C1 segment of cervical spinal cord (tissue), 14 donors: ENCODE measurements around the gene LZTFL1.
"Not testable (repeated sequence)": the region's sequence is repeated elsewhere in the genome, so short reads cannot be mapped to it uniquely, and the experiment has no call there.

Experiments
- DNase-seq, 14 donors: peaks; one replicate each; lab custom pipeline; 2025; lab: John Stamatoyannopoulos, UW

LZTFL1 gene

DNA sequence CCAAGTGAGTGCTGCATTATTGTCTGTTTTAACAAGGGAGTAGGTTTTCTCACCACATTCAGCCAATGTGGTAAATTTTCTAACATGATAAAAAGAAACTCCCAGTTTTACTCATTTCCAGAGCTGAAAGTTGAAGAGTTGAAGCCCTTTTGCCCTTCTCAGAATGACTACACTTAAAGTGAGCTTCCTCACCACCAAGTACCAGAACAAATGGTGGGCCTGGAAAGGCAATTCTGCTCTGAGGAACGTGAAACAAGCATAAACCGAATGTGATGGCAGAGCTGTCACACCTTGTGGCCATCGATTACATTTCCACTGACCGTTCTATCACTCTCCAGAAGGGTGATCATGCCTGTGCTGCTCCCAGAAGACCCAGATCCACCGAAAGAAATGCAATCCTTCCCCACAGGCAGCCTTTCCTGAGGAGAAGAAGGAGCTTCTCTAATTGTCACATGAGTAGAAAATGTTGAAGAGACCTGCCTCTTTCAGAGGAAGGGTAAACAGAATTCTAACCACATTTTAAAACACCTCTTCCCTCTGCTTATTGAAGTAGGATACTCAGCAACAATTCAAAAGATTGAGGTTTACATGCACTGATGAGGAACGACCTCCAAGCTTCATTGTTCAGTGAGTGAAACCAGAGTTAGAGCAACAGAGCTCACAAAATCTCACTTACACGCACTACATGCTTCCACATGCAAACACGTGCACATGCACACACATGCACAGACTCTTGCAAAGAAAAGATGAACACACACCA is 23.0 kb upstream of the LZTFL1 start:
- DNase-seq, result no peak

DNA sequence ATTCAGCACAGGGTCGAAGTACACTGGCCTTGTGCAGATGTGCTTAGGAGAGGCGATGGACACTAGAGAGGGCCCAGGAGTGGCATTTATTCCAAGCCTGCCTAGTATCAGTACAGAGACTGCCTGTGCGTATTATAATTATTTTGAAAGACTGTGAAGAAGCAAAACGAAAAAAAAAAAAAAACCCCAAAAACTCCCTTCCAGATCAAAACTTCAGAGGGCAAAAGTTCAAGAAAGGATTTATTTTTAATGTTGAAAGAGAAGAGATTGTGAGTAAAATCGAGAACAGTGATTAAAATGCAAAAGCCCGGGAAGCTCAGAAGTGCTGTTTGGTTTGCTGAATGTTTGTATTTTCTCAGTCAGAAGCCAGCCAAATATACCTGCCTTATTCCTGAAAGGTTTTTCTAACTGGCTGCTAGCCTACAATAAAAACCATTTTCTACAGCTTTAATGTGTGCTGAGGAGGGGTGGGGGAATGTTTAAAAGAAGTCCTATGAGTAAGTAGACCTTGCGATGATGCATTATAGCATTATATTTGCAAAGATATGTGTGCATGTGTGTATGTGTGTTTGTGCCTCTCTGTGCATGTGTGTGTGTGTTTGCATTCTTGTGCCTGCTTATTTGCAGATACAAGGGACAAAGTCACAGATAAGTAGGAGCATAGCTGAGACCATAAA is 19.3 kb upstream of the LZTFL1 start:
- DNase-seq, result no peak

DNA sequence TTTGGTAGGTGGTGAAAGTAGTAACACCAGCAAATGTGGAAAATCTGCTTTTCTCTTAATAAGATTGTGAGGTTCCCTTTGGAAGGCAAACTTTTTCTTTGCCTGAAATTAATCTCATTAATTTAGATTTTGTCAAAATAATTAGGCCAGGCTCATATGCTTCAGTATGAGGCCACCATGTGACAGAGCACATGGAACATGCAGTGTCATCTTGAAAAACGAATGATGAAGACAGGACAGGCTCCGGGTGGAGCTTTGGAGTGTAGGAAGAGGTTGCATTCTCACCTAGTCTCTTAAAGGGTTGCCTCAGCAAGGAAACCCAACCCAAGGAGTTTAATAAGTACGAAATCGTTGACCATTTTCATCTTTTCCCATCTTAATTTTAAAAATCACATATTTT is 18.6 kb upstream of the LZTFL1 start:
- no peak for DNase-seq

DNA sequence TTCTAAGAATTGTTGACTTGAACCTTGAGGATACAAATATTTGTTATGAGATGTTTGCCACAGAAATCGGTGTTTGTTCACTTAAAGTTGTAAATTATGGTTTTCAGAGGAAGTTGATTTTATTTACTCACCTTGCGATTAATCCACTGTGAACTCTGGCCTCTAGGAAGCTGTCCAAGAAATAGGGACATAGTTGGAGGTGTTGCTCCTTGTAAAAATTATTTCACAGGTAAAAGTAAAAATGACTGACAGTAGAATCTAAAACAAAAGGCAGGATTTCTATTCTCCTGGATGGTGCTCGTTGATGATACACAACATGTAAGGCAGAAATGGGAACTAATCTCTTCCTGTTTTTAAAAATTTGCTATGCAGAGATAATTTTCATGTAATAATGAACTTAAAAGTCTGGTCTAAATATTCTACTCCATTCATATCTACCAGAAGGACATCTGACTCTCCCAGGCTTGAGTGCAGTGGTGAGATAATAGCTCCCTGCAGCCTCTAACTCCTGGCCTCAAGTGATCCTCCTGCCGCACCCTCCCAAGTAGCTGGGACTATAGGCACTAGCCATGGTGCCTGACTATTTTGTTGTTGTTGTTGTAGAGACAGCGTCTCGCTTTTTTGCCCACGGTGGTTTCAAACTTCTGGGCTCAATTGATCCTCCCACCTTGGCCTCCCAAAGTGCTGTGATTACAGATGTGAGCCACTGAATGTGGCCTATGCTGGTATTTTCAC is 17.1 kb upstream of the LZTFL1 start:
- no peak for DNase-seq

DNA sequence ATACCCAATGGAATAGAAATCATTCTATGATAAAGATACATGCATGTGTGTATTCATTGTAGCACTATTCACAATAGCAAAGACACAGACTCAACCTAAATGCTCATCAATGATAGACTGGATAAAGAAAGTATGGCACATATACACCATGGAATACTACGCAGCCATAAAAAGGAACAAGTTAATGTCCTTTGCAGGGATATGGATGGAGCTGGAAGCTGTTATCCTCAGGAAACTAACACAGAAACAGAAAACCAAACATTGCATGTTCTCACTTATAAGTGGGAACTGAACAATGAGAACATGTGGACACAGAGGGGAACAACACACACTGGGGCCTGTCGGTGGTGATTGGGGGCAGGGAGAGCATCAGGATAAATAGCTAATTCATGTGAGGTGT is 15.1 kb upstream of the LZTFL1 start:
- DNase-seq, result not testable (repeated sequence)

DNA sequence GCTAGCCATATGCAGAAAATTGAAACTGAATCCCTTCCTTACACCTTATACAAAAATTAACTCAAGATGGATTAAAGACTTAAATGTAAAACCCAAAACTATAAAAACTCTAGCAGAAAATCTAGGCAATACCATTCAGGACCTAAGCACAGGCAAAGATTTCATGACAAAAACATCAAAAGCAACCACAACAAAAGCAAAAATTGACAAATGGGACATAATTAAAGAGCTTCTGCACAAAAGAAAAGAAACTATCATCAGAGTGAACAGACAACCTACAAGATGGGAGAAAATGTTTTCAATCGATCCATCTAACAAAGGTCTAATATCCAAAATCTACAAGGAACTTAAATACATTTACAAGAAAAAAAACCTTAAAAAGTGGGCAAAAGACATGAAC is 14.4 kb upstream of the LZTFL1 start:
- DNase-seq, result not testable (repeated sequence)

DNA sequence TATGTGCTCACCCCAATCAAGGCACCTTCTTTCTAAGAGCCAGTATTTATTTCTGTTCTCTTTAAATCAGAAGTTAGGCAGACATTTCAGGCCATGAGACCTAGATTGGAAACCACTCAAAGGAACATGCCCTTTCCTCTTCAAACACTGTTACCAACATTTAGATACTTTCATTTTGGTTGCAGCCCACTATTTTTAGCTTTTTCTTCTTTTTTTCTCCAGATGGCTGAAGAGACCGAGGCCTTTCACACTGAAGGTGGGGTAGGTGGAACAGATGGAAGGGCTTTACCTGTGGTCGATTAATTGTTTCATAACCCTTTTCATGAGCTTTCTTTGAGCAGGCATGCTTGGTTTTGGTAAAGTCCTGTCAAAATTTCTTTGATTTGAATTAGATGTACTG is 10.9 kb upstream of the LZTFL1 start:
- no peak for DNase-seq

DNA sequence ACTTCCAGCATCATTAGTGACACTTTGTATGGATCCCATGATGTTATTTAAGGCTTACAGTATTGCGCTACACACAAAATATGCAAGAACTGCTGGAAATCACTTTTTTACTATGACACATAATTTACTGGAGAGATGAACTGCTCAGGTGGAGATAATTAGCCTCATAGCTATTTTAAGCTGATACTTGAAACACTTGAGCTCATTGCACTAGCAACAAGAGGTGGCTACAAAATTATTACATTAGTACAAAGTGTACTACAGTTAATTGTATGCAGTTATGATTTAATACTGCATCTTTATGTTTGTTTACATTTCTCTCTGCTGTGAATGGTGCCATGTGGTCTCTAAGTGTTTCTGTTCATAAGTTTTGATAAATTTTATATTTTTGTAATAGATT is 6.5 kb upstream of the LZTFL1 start:
- DNase-seq, result no peak

DNA sequence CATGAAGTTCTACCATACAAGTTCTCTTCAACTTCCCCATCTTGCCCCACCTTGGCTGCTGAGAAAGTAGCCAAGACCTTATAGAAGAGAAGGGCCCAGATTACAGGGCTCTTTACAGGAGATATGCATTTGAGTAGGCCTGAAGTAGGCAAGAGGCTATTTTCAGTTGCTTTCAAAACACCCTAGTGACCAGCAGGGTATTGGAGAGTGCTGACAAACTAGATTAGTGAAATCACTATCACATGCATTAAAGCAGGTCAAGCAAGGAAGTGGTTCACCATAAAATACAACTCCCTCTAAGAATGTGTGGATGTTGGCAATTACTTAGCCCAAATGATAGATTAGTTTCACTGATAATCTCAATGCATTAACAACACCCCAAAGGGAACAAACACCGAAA is 2.7 kb upstream of the LZTFL1 start:
- DNase-seq, result no peak

DNA sequence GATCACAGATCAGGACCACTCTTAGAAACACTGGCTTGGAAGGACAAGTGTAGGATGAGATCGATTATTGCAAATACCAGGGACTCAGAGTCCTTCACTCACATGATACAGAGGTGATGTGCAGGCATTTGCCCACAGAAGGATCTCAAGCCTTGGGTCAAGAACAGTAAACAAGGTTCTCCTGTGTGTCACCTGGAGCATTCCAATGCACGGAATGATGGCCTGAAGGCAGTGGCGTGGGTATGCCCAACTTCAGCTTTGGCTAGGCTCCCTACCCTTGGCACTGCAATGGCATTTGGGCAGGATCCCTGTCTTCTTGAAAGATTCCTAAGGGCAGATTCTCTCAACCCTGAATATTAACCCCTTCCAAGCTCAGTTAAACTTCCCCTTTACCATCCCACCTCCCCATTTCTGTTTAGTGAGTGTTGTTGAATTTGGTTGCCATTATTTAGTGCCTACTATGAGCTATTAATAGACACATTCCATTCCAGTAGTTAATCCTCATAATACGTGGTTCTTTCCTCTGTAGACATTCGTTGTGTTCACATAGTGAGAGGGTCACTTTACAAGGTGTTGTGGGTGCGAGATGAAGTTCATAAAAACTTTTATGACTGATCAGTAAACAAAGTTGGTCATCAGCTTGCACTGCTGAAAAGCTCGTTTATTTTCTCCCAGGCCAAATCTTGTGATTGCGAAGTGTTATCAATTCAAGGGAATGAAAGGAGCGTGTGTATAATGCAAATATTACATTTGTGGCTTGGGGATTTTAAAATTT is 1.1 kb upstream of the LZTFL1 start:
- no peak for DNase-seq

DNA sequence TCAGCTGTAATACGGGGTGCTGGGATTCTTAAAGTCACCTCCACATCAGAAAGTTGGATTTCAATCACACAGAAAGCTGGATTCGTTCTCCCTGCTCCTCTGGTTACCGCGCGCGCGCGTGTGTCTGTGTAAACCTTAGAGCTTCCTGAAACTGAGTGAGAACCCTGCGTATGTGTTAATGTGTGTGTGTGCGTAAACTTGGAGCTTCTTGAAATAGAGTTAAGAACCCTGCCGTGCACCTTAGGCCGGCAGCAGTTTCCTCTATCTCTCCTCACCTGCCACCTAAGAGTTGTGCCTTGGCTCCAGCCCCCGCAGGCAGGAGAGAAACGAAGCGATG is 531 bp downstream of the LZTFL1 start:
- DNase-seq, result peak in 4 of 14 donors; percentile 22 to 35 (median 28)

DNA sequence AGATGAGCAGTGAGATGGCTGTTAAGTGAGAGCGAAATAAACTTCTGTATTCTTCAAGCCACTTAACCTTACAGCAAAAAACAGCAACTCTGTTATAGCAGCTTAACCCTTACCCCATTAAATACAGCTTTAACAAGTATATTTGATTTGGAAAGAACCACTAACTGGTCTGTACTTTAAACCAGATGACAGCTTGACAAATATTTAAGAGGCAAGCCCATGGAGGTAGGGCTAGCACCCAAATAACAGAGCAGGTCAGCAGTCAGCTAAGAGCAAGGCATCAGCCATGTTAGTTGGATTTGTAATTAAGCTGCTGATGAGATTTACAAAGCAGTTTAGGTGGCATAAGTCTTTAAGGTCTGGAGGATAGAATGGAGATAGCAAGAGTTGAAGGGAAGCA is 3.5 kb downstream of the LZTFL1 start:
- no peak for DNase-seq

DNA sequence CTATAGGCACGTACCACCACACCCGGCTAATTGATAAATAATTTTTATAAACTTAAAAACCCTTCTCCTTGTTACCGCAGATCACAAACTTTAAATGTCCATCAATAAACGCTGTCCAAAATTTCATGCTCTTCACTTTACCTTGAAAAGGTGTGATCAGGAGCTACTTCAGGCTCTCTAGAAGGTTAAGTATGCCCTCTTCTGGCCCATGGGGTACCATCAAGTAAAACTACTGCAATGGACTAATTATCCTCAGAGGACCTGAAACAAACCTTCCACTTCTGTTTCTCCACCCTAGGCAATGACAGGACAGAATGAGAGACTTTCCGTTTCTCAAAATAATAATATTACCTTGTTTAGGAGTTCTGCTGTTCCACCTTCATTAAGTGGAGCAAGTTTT is 9.2 kb downstream of the LZTFL1 start:
- no peak for DNase-seq

DNA sequence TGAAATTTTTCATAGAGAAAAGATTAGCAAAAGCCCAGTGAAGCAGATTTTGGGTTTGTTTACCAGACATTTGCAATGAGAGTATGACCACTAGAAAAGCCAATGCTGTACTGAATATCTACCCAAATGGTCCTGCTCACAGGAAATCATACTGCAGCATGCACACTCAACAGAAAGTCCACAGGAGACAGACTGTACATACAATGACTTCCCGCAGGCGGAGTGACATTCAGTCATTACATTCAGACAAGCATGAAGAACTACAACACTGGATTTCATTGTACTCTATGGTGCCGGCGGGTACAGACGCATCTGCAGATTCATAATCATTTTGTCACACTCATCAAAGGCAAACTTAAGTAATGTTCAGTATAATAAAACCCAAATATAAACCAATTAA is 11.8 kb downstream of the LZTFL1 start:
- no peak for DNase-seq

DNA sequence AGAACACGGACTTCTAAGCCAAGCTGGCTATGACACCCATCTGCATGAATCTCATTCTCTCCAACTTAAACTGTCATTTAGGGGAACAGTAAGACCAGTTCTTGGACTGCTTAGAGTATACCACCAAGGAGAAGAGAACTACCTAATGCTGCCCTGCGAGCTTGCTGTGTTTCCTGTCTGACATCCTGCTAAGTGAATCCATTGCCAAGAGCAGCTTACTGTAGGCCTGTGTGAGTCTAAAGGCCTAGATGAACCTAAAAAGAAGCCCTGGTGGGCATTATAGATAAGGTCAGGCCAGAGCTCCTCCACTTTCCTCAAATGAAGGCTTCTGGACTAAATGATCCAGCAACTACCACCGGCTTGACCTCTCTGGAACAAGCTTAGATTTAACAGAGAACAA is 15.0 kb downstream of the LZTFL1 start:
- DNase-seq, result no peak

DNA sequence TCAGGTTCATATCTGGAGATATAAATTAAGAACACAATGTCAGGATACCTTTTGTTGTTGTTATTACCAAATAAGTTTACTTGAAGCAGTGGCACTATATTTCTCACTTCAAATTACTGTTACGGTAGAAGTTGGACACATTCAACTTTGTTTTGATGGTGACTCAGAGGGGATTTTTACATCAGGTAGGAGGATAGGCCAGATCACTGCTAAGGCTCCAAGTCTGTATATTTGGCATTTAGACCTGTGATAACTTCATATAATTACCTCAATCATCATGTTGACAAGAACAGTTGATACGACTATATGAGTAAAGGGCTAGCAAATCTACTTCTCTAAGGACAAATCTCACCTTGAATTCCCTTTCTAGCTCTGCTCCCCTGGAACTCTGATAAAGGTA is 15.6 kb downstream of the LZTFL1 start:
- DNase-seq, result no peak

DNA sequence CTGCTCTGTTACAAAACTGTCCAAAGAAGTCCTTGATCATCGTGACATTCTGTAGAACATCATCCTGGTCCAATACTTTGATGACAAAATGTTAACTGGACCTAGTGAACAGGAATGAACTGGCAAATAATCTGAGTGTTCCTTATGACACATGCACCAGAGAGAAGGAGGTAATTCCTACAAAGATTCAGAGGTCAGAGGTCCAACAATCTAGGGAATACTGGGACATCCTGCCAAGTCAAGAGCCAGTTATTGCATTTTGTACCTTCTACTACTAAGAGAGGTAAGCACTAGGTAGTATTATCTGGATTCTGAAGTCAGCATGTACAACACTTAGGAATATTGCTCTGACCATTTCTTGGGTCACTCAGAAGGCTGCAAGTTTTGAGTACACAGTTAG is 20.8 kb downstream of the LZTFL1 start:
- no peak for DNase-seq

DNA sequence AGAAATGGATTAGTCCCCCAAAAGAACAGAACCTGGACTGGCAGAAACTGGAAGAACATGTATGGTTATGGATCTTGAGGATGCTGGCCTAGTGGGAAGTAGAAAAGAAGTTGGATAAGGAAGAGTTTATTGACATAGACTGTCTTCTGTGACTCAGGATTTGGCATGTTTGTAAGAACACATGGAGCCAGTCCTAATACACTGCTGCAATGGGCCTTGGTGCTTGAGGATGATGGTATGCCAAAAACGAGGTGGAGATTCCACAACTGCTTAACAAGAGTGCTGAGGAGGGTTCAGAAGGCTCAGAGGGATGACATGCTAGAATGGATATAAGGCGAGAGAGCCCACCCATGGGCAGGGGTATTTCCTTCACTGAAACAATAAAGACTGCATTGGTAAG is 22.4 kb downstream of the LZTFL1 start:
- no peak for DNase-seq

DNA sequence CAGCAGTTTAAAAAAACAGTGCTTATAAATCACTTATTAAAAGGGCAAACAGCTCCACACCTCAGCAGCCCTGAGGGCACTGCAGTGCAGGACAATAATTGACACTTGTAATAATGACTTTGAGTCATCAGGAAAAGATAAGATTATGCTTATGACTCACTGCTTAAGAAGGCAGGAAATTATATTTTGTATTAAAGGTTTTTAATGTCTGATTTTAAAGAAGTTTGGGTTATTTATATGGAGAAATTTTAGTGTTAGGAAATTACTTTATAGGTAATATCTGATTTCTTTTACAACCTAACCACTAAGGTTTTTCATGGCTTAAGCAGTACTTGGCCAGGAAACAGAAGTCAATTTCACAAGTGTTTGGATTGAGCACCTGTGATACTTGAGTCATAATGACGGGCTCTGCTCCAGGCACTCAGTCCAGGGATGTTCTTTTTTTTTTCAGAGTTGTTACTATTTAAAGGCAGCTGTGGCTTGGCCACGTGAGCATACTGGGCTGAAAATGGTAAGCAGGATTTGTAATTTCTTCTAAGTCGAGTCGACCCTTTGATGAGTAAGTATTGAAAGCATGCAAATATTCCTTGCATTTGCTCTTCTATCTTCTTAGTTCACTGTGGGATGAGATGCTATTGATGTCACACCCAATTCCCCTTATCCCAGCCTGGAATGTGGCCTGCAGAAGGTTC is 23.9 kb downstream of the LZTFL1 start:
- no peak for DNase-seq

DNA sequence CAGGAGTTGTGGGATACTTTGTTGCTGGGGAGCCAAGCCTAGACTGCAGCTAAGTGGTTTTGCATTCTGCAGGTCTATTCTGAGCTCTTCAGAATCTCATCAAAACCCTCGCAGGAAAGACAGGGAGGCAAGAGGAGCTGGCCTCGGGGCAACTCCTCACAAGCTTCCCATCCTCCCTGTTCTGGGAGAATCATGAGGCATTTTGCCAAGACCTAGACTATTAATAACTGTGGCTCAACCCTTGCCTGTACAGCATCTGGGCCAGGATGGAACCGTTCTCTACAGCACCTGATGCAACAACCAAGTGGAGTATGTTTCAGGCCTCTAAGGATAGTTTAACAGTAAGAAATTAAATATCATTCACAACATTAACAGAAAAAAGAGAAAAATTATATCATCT is 25.4 kb downstream of the LZTFL1 start:
- no peak for DNase-seq

DNA sequence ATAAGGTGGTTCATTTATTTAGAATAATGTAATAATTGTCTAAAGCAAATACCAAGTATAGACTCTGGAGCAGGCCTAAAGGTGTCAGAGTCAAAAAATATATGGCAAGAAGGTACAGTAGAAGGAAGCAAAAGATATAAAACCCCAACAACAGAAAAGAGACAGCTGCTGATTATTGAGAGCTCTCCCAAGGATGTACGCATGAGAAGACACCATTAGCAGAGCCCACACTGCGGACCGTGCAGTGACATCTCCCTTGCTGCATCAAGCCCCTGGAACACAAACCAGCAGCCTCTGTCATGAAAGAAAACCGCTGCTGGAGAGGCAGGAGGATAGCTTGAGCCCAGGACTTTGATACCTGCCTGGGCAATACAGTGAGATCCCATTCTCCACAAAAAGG is 27.6 kb downstream of the LZTFL1 start:
- DNase-seq, result no peak
